Astrocyte of the cerebellum (primary cell): ENCODE measurements around the gene GBGT1.
A peak's percentile ranks its signal among the peaks of the same experiment; 100 is the strongest.

Source experiments
- DNase-seq: peaks from one replicate; pipeline ENCODE4 v3.0.0-alpha.2; 2011; ENCODE audit warnings: low read depth
- H3K4me3 ChIP-seq: 2 replicates; pipeline ENCODE4 v1.5.1; 2011; ENCODE audit warnings: mild to moderate bottlenecking, low read depth, low read length, moderate library complexity
- CTCF ChIP-seq: IDR thresholded peaks from 2 replicates; pipeline ENCODE4 v1.5.1; 2012; ENCODE audit warnings: low read length, low read depth, moderate library complexity, mild to moderate bottlenecking; ENCODE audit errors: missing control alignments
- in situ Hi-C: cut with HindIII; loops from 2 replicates; pipeline ENCODE4 v1.10.0; 2017; ENCODE audit warnings: low sequenced_read_pairs

GBGT1 gene

GRCh38 chr9:133149130-133150015, 14.3 kb downstream of the GBGT1 start:
- peak; percentile 10 for TF ChIP-seq CTCF
- no peak for DNase-seq
- in situ Hi-C loops = no loop called here
- H3K4me3 ChIP-seq = peak overlapping the region; percentile 76

GRCh38 chr9:133148199-133149129, 15.2 kb downstream of the GBGT1 start:
- DNase-seq = no peak

GRCh38 chr9:133147412-133148198, 16.1 kb downstream of the GBGT1 start:
- in situ Hi-C loops = no loop called here
- TF ChIP-seq CTCF = peak; percentile 99
- H3K4me3 ChIP-seq = peak overlapping the region; percentile 76
- DNase-seq = no peak

More at GRCh38 chr9:133148199-133149129, 15.2 kb downstream of the GBGT1 start:
- H3K4me3 ChIP-seq = peak overlapping the region; percentile 76
- in situ Hi-C loops = no loop called here
- TF ChIP-seq CTCF = no peak

- in situ Hi-C loops = no loop called here
- H3K4me3 ChIP-seq = peak overlapping the region; percentile 76
- DNase-seq = no peak
- no peak for TF ChIP-seq CTCF
Observed at GRCh38 chr9:133146746-133147411, 16.8 kb downstream of the GBGT1 start.

- DNase-seq = no peak
- in situ Hi-C loops = no loop called here
- TF ChIP-seq CTCF = no peak
- H3K4me3 ChIP-seq = no peak overlapping the region
Observed at GRCh38 chr9:133144904-133145851, 18.5 kb downstream of the GBGT1 start.
